ENCODE measurements around the gene BAHCC1. TPM values are rescaled to one million over a fixed set of nuclear protein-coding genes. Genes with fewer than 3 reads are reported as not detected.

Gene BAHCC1
- total and polyA plus RNA-seq, 9 of the 15 experiments (the other 6 are each of a cell fraction or from before 2014, with no cell fraction given) = 0.14 to 26.9 (median 5.0) TPM

GRCh38 chr17:81402530-81402941, 7.3 kb downstream of the BAHCC1 start:
- TF ChIP-seq ZC3H8 (IDR thresholded peaks at IDR 0.05) (no peak), ZNF274 (IDR thresholded peaks at IDR 0.05; ENCODE audit: borderline replicate concordance, low read depth, low read length) (no peak), HDAC6 (IDR thresholded peaks at IDR 0.05; ENCODE audit: low read depth, low read length) (no peak), HCFC1 (IDR thresholded peaks at IDR 0.05; ENCODE audit: low read depth, low read length) (no peak), CLOCK (CRISPR knock-in tag; IDR thresholded peaks at IDR 0.05; ENCODE audit: borderline replicate concordance) (no peak), SMAD4 (CRISPR knock-in tag; conservative IDR thresholded peaks at IDR 0.05) (no peak), CSDE1 (IDR thresholded peaks at IDR 0.05) (no peak), ZNF764 (CRISPR knock-in tag; IDR thresholded peaks at IDR 0.05; ENCODE audit: low read depth) (no peak), C11orf30 (IDR thresholded peaks at IDR 0.05; ENCODE audit: low read depth) (no peak), ZBTB49 (CRISPR knock-in tag; IDR thresholded peaks at IDR 0.05; ENCODE audit: borderline replicate concordance) (no peak), HMG20A (CRISPR knock-in tag; conservative IDR thresholded peaks at IDR 0.05) (no peak), GATAD2A (IDR thresholded peaks at IDR 0.05) (no peak)
- H3K9me3 ChIP-seq (replicated peaks; ENCODE audit: control insufficient read depth, insufficient read depth, low read depth, low read length) = no peaks in the 10 kb centered on the region
- intact Hi-C loops (cut with micrococcal nuclease) = no loop called here
- ChIA-PET CTCF (ENCODE audit: low intra/inter-chr PET ratio) (interaction anchor here (1.0 kb wide), 1 partner anchor 57 kb away, joined by 3 read pairs; no protein-coding TSS in a partner anchor), POLR2A (interaction anchor here (1.1 to 1.5 kb wide), 5 partner anchors 9 to 106 kb away, joined by 3 to 6 read pairs (median 5); no protein-coding TSS in a partner anchor)
- H3K4me3 ChIP-seq = no peak overlapping the region
- no peak overlapping the region for H3K4me2 ChIP-seq (ENCODE audit: insufficient read depth, low read length)
- H3K36me3 ChIP-seq (ENCODE audit: control insufficient read depth, insufficient read depth, low read length) = peaks cover 29% of the 10 kb centered on the region; the same call in 2 of the 3 replicates
- peak overlapping the region; percentile 94; the same call in 1 of the 3 replicates for H3K27ac ChIP-seq (ENCODE audit: extremely low read depth, low read depth, low read length)
- no peak overlapping the region for H2AFZ ChIP-seq (ENCODE audit: low read depth, low read length)
- peak overlapping the region in 1 of 2 experiments; percentile 70; a peak in 2 of 4 replicates for H3K9ac ChIP-seq (ENCODE audit: insufficient read depth in 1 of 2, low read depth in 2 of 2, low read length in 2 of 2)
- H3K9me1 ChIP-seq (ENCODE audit: control insufficient read depth, insufficient read depth, low read length) = no peaks in the 10 kb centered on the region
- peaks cover 53% of the 10 kb centered on the region for H3K79me2 ChIP-seq (ENCODE audit: control insufficient read depth, insufficient read depth, low read length)
- H4K20me1 ChIP-seq (replicated peaks; ENCODE audit: control insufficient read depth, insufficient read depth, low read length) = 0 out of 2 replicates have a peak, but pooled peaks cover 3% of the 10 kb centered on the region
- DNase-seq (ENCODE audit: extremely low read depth in 1 of 4, low spot score in 3 of 4) = no peak
- no TSS peak for BruUV-seq (replicated peaks)
- 84% methylated on average over 7 of the region's 9 CpGs for WGBS (ENCODE audit: insufficient coverage, low coverage, missing lambda C conversion rate)
- in situ Hi-C loops (cut with MboI) = no loop called here
- H3K4me1 ChIP-seq (replicated peaks in 1 of 2; ENCODE audit: control insufficient read depth in 2 of 2, insufficient read depth in 2 of 2, low read length in 2 of 2) = peaks cover 22 to 75% of the 10 kb centered on the region in 2 experiments
- FAIRE-seq = no peak
- no peaks in the 10 kb centered on the region for H3K27me3 ChIP-seq (ENCODE audit: control insufficient read depth in 2 of 2, insufficient read depth in 2 of 2, low read length in 2 of 2)
- no peak for ATAC-seq
